Transverse colon (tissue), 4 donors: ENCODE data around the gene GPR162.

ENCODE experiments used
- CTCF ChIP-seq, 5 experiments: fragments of 200-600 bp in 3 of 5; fragments of 450-650 bp in 2 of 5; sonication (generic) in 3 of 5; IDR thresholded peaks; 1 replicate in 2 of 5; 2 replicates in 3 of 5; pipeline ENCODE4 v1.5.1; 2016 to 2017; ENCODE audit warnings: antibody characterized with exemption in 5 of 5, inconsistent platforms in 3 of 5, mild to moderate bottlenecking in 2 of 5, moderate library complexity in 1 of 5
- EP300 ChIP-seq: sonication (generic); formaldehyde crosslinking; IDR thresholded peaks from one replicate; pipeline ENCODE4 v1.6.1; 2017; ENCODE audit warnings: antibody characterized with exemption, low read depth
- POLR2A ChIP-seq: fragments of 450-650 bp; IDR thresholded peaks from one replicate; pipeline ENCODE4 v1.6.1; 2016; ENCODE audit warnings: antibody characterized with exemption, mild to moderate bottlenecking, moderate library complexity
- POLR2AphosphoS5 ChIP-seq, 3 donors: sonication (generic); formaldehyde crosslinking; IDR thresholded peaks; one replicate each; pipeline ENCODE4 v1.6.1; 2016; ENCODE audit warnings: antibody characterized with exemption in 3 of 3

GRCh38 chr12:6825398-6826124 is 3.9 kb downstream of the GPR162 start:
- TF ChIP-seq CTCF (IDR thresholded peaks at IDR 0.05): peak; percentile 90 to 95 (median 92)
- no peak for TF ChIP-seq POLR2A
- TF ChIP-seq POLR2AphosphoS5 (IDR thresholded peaks at IDR 0.05): no peak
- TF ChIP-seq EP300: no peak
